HG03060 (cell line): Measurements from ENCODE around the gene CRYGD.

Experiments used
- ATAC-seq: cut with Tn5 transposase; IDR thresholded peaks from one replicate; pipeline ENCODE4 v1.9.1; 2021; ENCODE audit warnings: low read depth, moderate number of reproducible peaks; ENCODE audit not compliant: unreplicated experiment

The CRYGD gene

GRCh38 chr2:208090420-208090819 is 33.9 kb downstream of the CRYGD start:
- no peak for ATAC-seq

DNA sequence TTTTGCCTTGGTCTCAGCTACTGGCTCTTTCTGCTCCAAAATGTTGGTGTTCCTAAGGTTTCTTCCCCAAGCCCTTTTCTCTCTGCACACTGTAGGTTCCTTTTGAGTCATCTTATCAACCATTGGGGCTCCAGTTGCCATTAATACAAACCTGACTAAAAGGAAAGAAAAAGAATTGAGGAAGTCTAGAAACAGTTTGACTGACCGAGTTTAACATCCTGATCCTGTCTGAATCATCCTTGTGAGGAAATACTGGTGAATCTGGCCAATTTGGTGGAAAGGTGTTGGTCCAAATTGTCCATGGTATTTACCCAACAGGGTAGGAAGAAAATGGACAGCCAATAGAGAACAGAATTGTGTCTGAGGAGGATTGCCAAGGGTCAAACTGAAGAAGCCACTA is 38.3 kb downstream of the CRYGD start:
- ATAC-seq = no peak

GRCh38 chr2:208083807-208084206 is 40.5 kb downstream of the CRYGD start:
- no peak for ATAC-seq

GRCh38 chr2:208077276-208077675 is 47.0 kb downstream of the CRYGD start:
- ATAC-seq = no peak

- no peak for ATAC-seq
Observed at GRCh38 chr2:208074610-208075356, 49.5 kb downstream of the CRYGD start.

GRCh38 chr2:208072250-208072892 is 52.0 kb downstream of the CRYGD start:
- ATAC-seq = peak; percentile 60
